NCI-H1092 treated with DMSO at 0.1 percent for 48 hours (cell line): Measurements from ENCODE around the gene BCAS4.

Source experiments
- DNase-seq: peaks from one replicate; lab custom pipeline; 2025; lab: John Stamatoyannopoulos, UW

BCAS4 gene

DNA sequence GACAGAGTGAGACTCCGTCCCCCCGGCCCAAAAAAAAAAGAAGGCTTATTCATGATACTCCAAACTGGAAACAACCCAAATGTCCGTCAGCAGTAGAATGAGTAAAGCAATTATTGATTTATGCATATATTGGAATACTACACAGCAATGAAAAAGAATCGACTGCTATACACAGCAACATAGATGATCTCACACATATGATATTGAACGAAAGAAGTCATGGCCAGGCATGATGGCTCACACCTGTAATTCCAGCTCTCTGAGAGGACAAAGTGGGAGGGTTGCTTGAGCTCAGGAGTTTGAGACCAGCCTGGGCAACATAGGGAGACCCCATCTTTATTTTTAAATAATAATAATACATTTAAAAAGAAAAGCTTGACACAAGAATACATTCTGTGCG, 28.5 kb downstream of the BCAS4 start:
- no peak for DNase-seq

- DNase-seq = no peak
Observed at GRCh38 chr20:50824137-50824536, 29.3 kb downstream of the BCAS4 start.

GRCh38 chr20:50826121-50826520, 31.3 kb downstream of the BCAS4 start:
- DNase-seq = no peak

DNA sequence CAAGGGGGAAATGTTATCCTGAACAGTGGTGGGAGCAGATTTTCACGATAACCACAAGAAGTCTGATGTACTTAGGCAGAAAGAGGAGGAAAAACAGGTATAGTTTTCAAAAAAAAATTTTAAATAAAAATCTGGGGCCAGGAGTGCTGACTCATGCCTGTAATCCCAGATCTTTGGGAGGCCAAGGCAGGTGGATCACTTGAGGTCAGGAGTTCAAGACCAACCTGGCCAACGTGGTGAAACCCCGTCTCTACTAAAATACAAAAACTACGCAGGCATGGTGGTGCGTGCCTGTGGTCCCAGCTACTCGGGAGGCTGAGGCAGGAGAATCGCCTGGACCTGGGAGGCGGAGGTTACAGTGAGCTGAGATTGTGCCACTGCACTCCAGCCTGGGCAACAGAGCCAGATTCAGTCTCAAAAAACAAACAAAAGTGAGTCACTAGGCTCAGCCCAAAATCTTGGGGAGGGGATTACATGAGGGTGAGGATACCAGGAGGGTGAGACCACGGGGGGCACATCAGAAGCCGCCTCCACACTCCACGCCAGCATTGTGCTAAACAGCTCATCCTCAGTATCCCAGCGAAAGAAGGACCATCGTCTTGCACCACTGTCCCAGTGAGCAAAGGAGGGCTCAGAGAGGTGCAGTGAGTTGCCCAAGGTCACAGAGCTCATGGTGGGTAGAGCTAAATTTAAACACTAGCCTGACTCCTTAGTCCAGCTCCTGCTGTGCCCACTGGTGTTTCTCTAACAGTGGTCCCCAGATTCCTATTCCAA, 33.7 kb downstream of the BCAS4 start:
- no peak for DNase-seq

GRCh38 chr20:50831622-50832021, 36.8 kb downstream of the BCAS4 start:
- DNase-seq = no peak

DNA sequence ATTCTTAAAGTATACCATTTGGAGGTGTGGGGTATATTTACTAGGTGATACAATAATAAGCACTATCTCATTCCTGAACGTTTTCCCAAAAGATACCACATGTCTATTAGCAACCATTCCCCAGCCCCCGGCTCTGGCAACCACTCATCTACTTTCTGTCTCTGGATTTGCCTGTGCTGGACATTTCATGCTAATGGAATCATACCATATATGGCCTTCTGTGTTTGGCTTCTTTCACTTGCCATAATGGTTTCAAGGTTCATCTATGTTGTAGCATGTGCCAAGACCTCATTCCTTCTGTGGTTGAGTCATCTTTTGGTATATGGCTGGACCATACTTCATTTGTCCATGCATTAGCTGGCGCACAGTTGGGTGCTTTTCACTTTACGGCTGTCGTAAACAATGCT, 39.7 kb downstream of the BCAS4 start:
- DNase-seq = no peak

- no peak for DNase-seq
Observed at GRCh38 chr20:50837532-50838321, 42.9 kb downstream of the BCAS4 start.

GRCh38 chr20:50838322-50838625, 43.4 kb downstream of the BCAS4 start:
- DNase-seq = no peak

- no peak for DNase-seq
Observed at GRCh38 chr20:50838707-50839385, 44.0 kb downstream of the BCAS4 start.

- DNase-seq = no peak
Observed at GRCh38 chr20:50842821-50843220, 48.0 kb downstream of the BCAS4 start.

DNA sequence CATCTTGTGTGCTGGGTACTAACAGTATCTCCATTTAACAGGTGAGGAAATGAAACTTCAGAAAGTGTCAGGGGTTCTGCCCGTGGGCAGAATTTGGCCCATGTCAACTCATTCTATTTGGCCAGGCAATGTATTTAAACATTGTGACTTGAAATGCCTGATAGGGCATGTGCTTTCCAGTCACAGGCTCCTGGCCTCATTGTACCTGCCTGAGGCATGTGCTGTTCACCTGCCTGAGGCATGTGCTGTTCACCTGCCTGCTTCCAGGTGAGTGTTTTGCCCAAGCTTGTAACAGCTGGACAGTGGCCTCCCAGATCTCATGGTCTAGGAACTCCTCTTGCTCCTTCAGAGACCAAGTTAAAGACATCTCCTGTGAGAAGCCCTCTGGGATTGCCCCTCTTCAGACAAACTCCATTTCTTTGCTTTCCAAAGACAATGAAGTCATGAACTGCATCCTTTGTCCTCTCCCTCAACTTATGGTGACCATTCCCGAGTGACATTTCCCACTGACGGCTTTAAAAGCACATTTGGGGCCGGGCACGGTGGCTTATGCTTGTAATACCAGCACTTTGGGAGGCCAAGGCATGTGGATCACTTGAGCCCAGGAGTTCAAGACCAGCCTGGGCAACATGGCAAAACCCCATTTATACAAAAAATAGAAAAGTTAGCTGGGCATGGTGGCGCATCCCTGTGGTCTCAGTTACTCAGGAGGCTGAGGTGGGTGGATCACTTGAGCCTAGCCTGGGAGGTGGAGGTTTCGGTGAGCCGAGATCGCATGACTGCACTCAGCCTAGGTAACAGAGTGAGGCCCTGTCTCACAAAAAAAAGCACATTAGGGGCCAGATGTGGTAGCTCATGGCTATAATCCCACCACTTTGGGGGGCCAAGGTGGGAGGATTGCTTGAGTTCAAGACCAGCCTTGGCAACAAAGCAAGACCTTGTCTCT, 48.7 kb downstream of the BCAS4 start:
- DNase-seq = no peak

GRCh38 chr20:50844430-50845100, 49.7 kb downstream of the BCAS4 start:
- no peak for DNase-seq

GRCh38 chr20:50845566-50846215, 50.8 kb downstream of the BCAS4 start:
- DNase-seq = no peak

GRCh38 chr20:50848341-50848808, 53.5 kb downstream of the BCAS4 start:
- peak; percentile 8 for DNase-seq

DNA sequence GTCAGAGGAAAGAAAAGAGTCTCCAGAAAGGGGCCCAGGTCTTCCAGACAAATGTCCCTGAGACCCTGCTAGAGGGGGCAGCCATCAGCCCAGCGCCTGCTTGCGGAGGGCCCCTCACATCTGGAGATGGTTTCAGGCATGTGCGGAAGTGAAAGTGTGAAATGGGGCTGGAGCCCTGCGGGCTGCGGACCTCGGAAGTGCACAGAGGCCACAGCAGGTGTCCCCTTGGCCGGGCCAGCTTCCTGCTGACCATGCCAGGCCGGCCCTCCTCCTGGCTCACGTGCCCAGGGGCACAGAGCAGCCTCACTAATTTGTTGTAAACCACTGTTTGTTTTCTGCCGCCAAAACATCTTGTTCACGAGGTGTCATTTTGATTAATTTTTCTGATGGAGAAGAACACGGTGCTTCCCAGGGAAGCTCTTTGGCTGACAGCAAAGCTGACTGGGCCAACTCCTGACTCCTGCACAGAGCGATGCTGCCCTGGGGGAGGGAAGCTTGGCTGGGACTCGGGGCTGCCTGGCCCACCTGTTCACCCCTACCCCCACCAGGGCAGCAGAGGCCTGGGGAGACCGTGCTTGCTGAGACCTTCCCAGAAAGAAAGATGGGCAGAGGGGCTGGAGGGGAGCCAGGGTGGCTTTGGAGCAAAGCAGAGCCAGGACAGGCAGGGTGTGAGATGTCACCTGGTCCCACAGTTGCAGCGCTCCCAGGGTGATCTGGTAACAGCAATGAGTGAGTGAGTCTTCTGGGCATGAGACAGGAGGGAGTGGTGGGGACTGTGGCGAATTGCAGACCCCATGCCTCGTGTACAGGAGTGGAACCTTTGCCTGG, 54.2 kb downstream of the BCAS4 start:
- DNase-seq = no peak

- no peak for DNase-seq
Observed at GRCh38 chr20:50850721-50851286, 55.9 kb downstream of the BCAS4 start.

- no peak for DNase-seq
Observed at GRCh38 chr20:50852085-50852484, 57.2 kb downstream of the BCAS4 start.

GRCh38 chr20:50854506-50855249, 59.8 kb downstream of the BCAS4 start:
- no peak for DNase-seq
